Stomach (tissue), 4 donors: ENCODE data around the gene PMS1.

Source experiments
- EP300 ChIP-seq: sonication (generic); formaldehyde crosslinking; IDR thresholded peaks from one replicate; pipeline ENCODE4 v1.6.1; 2017; ENCODE audit warnings: antibody characterized with exemption
- POLR2A ChIP-seq, 4 donors: fragments of 450-650 bp; IDR thresholded peaks; one replicate each; pipeline ENCODE4 v1.6.1; 2016; ENCODE audit warnings: antibody characterized with exemption in 4 of 4, control low read depth in 2 of 4, mild to moderate bottlenecking in 1 of 4, moderate library complexity in 1 of 4
- POLR2AphosphoS5 ChIP-seq, 3 donors: sonication (generic); formaldehyde crosslinking; IDR thresholded peaks; one replicate each; pipeline ENCODE4 v1.6.1; 2016; ENCODE audit warnings: antibody characterized with exemption in 3 of 3
- TF ChIP-seq, protein P1 (sequence below), 7 experiments: fragments of 450-650 bp in 4 of 7; fragments of 200-600 bp in 3 of 7; sonication (generic) in 3 of 7; IDR thresholded peaks; one replicate each; pipeline ENCODE4 v1.5.1; 2016 to 2019; ENCODE audit warnings: antibody characterized with exemption in 7 of 7, control low read depth in 2 of 7, mild to moderate bottlenecking in 1 of 7

DNA sequence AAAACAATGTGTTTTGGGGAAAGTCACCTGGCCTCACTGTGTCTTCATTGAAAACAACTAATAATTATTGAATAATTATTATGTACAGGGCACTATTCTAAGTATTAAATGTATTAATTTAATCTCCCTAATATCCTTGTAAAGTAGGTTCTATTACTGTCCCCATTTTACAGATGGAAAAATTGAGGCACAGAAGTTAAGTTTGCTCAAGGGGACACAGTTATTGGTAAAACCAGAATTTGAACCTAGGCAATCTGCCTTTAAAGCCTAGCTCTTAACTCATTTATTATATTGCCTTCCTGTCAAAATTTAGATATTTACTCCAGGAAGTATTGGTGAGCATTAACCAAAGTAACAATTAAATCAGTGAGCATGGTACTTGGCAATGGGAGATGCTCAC, 84.6 kb downstream of the PMS1 start:
- TF ChIP-seq, protein P1, sequence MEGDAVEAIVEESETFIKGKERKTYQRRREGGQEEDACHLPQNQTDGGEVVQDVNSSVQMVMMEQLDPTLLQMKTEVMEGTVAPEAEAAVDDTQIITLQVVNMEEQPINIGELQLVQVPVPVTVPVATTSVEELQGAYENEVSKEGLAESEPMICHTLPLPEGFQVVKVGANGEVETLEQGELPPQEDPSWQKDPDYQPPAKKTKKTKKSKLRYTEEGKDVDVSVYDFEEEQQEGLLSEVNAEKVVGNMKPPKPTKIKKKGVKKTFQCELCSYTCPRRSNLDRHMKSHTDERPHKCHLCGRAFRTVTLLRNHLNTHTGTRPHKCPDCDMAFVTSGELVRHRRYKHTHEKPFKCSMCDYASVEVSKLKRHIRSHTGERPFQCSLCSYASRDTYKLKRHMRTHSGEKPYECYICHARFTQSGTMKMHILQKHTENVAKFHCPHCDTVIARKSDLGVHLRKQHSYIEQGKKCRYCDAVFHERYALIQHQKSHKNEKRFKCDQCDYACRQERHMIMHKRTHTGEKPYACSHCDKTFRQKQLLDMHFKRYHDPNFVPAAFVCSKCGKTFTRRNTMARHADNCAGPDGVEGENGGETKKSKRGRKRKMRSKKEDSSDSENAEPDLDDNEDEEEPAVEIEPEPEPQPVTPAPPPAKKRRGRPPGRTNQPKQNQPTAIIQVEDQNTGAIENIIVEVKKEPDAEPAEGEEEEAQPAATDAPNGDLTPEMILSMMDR (IDR thresholded peaks at IDR 0.05): no peak
- TF ChIP-seq POLR2AphosphoS5 (IDR thresholded peaks at IDR 0.05) (no peak), POLR2A (IDR thresholded peaks at IDR 0.05) (no peak), EP300 (no peak)
